ENCODE measurements around the gene DNMT3L.

GRCh38 chr21:44291936-44292811 lies 30.5 kb upstream of the DNMT3L start:
- TF ChIP-seq CTCF (IDR thresholded peaks at IDR 0.05; ENCODE audit: low read depth, low read length) (no peak), POLR2A (IDR thresholded peaks at IDR 0.05; ENCODE audit: extremely low read depth, insufficient read length) (no peak), MYC (IDR thresholded peaks at IDR 0.05; ENCODE audit: low read depth, low read length) (no peak), MAX (IDR thresholded peaks at IDR 0.05; ENCODE audit: low read depth, low read length) (no peak)
